ENCODE results near the gene SLC39A12.
"Not testable (repeated sequence)": the region's sequence is repeated elsewhere in the genome, so short reads cannot be mapped to it uniquely, and the experiment has no call there.

Gene SLC39A12

DNA sequence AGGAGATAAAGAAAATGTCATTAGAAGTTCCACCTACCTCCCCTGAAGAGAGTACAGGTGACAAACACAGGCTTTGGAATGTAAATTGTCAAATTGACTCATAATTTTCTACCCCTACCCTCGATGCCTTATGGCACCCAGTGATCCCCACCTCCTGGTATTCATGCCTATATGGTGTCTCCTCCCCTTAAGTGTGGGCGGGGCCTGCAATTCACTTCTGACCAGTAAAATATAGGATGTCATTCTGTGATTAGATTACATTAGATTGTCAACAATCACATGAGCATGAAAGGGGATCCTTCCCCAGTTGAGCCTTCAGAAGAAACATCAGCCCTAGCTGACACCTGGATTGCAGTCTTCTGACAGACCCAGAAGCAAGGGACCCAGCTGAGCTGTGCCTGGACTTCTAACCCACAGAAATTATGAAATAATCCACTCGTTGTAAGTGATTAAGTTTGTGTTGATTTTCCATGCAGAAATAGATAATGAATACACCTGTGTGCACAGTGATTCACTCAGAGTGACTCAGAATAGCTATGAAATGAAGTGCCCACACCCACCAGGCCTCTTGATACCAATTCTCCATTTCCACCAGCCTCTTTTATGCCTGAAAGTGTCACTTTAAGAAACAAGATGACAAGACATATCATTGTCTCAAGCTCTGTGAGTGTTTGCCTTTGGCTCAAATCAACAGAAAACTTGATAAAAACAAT lies 8.5 kb upstream of the SLC39A12 start:
- intact Hi-C loops (cut with micrococcal nuclease) = no loop called here
- no peaks in the 10 kb centered on the region for H3K4me1 Mint-ChIP-seq (ENCODE audit: low read depth)
- H3K27me3 Mint-ChIP-seq = no peaks in the 10 kb centered on the region
- no peak overlapping the region for H3K4me3 Mint-ChIP-seq
- no peak overlapping the region for H3K27ac Mint-ChIP-seq
- no peaks in the 10 kb centered on the region for H3K36me3 Mint-ChIP-seq (ENCODE audit: low read depth)
- no peaks in the 10 kb centered on the region for H3K9me3 Mint-ChIP-seq

- H3K27me3 Mint-ChIP-seq; H3K36me3 Mint-ChIP-seq (ENCODE audit: low read depth); H3K27ac Mint-ChIP-seq; H3K4me3 Mint-ChIP-seq; intact Hi-C loops (cut with micrococcal nuclease); H3K4me1 Mint-ChIP-seq (ENCODE audit: low read depth): not testable (repeated sequence)
- peaks cover 11% of the 10 kb centered on the region for H3K9me3 Mint-ChIP-seq
These were observed 1.4 kb upstream of the SLC39A12 start for GRCh38 chr10:17950269-17950668.

GRCh38 chr10:17950726-17951125 lies 992 bp upstream of the SLC39A12 start:
- Mint-ChIP-seq H3K36me3 (ENCODE audit: low read depth) (no peaks in the 10 kb centered on the region), H3K4me1 (ENCODE audit: low read depth) (no peaks in the 10 kb centered on the region), H3K27ac (no peak overlapping the region), H3K27me3 (peaks cover 2% of the 10 kb centered on the region), H3K9me3 (peaks cover 11% of the 10 kb centered on the region), H3K4me3 (no peak overlapping the region)
- intact Hi-C loops (cut with micrococcal nuclease) = no loop called here

GRCh38 chr10:17954372-17954771 lies 2.7 kb downstream of the SLC39A12 start:
- H3K4me1 Mint-ChIP-seq (ENCODE audit: low read depth); H3K36me3 Mint-ChIP-seq (ENCODE audit: low read depth); H3K27ac Mint-ChIP-seq; H3K27me3 Mint-ChIP-seq; H3K4me3 Mint-ChIP-seq; intact Hi-C loops (cut with micrococcal nuclease): not testable (repeated sequence)
- peaks cover 14% of the 10 kb centered on the region for H3K9me3 Mint-ChIP-seq

DNA sequence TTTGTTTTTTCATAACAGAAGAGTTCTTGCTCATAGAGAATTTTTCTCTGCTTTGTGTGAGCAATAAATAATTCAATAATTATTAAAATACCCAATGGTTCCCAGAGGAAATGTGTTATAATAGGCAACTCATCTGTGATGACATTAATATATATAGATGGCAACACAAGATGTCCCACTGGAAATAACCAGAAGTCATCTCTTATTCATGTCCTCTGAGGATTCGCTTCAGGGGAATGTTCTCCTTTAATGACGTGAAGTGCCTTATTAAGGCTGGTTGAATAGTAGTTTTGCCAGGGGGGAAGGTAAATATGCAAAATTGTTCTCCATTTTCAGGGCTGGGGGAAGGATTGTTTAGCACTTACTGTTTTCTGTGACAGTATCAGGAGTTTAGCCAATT lies 3.1 kb downstream of the SLC39A12 start:
- no peak overlapping the region for H3K27ac Mint-ChIP-seq
- intact Hi-C loops (cut with micrococcal nuclease) = no loop called here
- no peak overlapping the region for H3K4me3 Mint-ChIP-seq
- peaks cover 17% of the 10 kb centered on the region for H3K9me3 Mint-ChIP-seq
- H3K27me3 Mint-ChIP-seq = peaks cover 4% of the 10 kb centered on the region
- no peaks in the 10 kb centered on the region for H3K36me3 Mint-ChIP-seq (ENCODE audit: low read depth)
- H3K4me1 Mint-ChIP-seq (ENCODE audit: low read depth) = no peaks in the 10 kb centered on the region

GRCh38 chr10:17958049-17958448 lies 6.3 kb downstream of the SLC39A12 start:
- Mint-ChIP-seq H3K36me3 (ENCODE audit: low read depth) (no peaks in the 10 kb centered on the region), H3K27me3 (peaks cover 2% of the 10 kb centered on the region), H3K4me1 (ENCODE audit: low read depth) (peaks cover 7% of the 10 kb centered on the region), H3K27ac (no peak overlapping the region), H3K9me3 (peaks cover 13% of the 10 kb centered on the region), H3K4me3 (no peak overlapping the region)
- intact Hi-C loops (cut with micrococcal nuclease) = no loop called here

DNA sequence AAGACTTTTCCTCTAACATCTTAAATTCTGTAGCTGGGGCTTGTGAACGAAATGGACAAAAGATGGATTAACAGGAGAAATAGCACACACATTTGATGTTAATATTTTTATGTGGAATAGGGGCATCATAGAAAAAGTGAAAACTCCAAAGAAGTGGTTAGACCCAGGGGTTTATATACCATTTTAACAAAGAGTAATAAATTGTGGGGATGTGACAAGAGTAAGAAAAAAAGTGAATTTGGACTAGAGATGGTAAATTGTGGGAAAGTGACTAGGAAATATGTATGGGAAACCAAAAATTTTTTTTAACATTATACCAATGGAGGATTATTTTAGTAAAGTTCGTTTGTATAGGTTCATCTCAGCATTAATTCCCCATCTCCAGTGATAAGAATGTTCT lies 8.2 kb downstream of the SLC39A12 start:
- H3K4me1 Mint-ChIP-seq (ENCODE audit: low read depth) = peaks cover 7% of the 10 kb centered on the region
- H3K27me3 Mint-ChIP-seq = peaks cover 5% of the 10 kb centered on the region
- no peak overlapping the region for H3K27ac Mint-ChIP-seq
- peaks cover 13% of the 10 kb centered on the region for H3K9me3 Mint-ChIP-seq
- H3K4me3 Mint-ChIP-seq = no peak overlapping the region
- no peaks in the 10 kb centered on the region for H3K36me3 Mint-ChIP-seq (ENCODE audit: low read depth)
- intact Hi-C loops (cut with micrococcal nuclease) = no loop called here

- Mint-ChIP-seq H3K4me1 (ENCODE audit: low read depth) (peaks cover 7% of the 10 kb centered on the region), H3K9me3 (peaks cover 13% of the 10 kb centered on the region), H3K4me3 (no peak overlapping the region), H3K27ac (no peak overlapping the region), H3K27me3 (peaks cover 5% of the 10 kb centered on the region), H3K36me3 (ENCODE audit: low read depth) (no peaks in the 10 kb centered on the region)
- intact Hi-C loops (cut with micrococcal nuclease) = no loop called here
These were observed 10.1 kb downstream of the SLC39A12 start for GRCh38 chr10:17961551-17962422.

GRCh38 chr10:17963431-17963830 lies 11.7 kb downstream of the SLC39A12 start:
- Mint-ChIP-seq H3K4me3 (no peak overlapping the region), H3K27me3 (peaks cover 3% of the 10 kb centered on the region), H3K4me1 (ENCODE audit: low read depth) (peaks cover 7% of the 10 kb centered on the region), H3K9me3 (peaks cover 13% of the 10 kb centered on the region), H3K36me3 (ENCODE audit: low read depth) (no peaks in the 10 kb centered on the region), H3K27ac (no peak overlapping the region)
- intact Hi-C loops (cut with micrococcal nuclease) = no loop called here

GRCh38 chr10:17965649-17966235 lies 14.0 kb downstream of the SLC39A12 start:
- intact Hi-C loops (cut with micrococcal nuclease) = no loop called here
- H3K27ac Mint-ChIP-seq = no peak overlapping the region
- no peaks in the 10 kb centered on the region for H3K36me3 Mint-ChIP-seq (ENCODE audit: low read depth)
- no peak overlapping the region for H3K4me3 Mint-ChIP-seq
- H3K9me3 Mint-ChIP-seq = peaks cover 10% of the 10 kb centered on the region
- peaks cover 3% of the 10 kb centered on the region for H3K27me3 Mint-ChIP-seq
- H3K4me1 Mint-ChIP-seq (ENCODE audit: low read depth) = peaks cover 7% of the 10 kb centered on the region

GRCh38 chr10:17974505-17974904 lies 22.8 kb downstream of the SLC39A12 start:
- no peaks in the 10 kb centered on the region for H3K36me3 Mint-ChIP-seq (ENCODE audit: low read depth)
- H3K4me3 Mint-ChIP-seq = no peak overlapping the region
- H3K27ac Mint-ChIP-seq = no peak overlapping the region
- intact Hi-C loops (cut with micrococcal nuclease) = no loop called here
- H3K9me3 Mint-ChIP-seq = no peaks in the 10 kb centered on the region
- peaks cover 2% of the 10 kb centered on the region for H3K27me3 Mint-ChIP-seq
- H3K4me1 Mint-ChIP-seq (ENCODE audit: low read depth) = no peaks in the 10 kb centered on the region

GRCh38 chr10:17980846-17981565 lies 29.3 kb downstream of the SLC39A12 start:
- H3K4me3 Mint-ChIP-seq = no peak overlapping the region
- peaks cover 2% of the 10 kb centered on the region for H3K27me3 Mint-ChIP-seq
- no peaks in the 10 kb centered on the region for H3K9me3 Mint-ChIP-seq
- intact Hi-C loops (cut with micrococcal nuclease) = no loop called here
- no peaks in the 10 kb centered on the region for H3K36me3 Mint-ChIP-seq (ENCODE audit: low read depth)
- H3K4me1 Mint-ChIP-seq (ENCODE audit: low read depth) = no peaks in the 10 kb centered on the region
- no peak overlapping the region for H3K27ac Mint-ChIP-seq

- no peaks in the 10 kb centered on the region for H3K36me3 Mint-ChIP-seq (ENCODE audit: low read depth)
- no peaks in the 10 kb centered on the region for H3K9me3 Mint-ChIP-seq
- intact Hi-C loops (cut with micrococcal nuclease) = no loop called here
- no peaks in the 10 kb centered on the region for H3K4me1 Mint-ChIP-seq (ENCODE audit: low read depth)
- H3K27me3 Mint-ChIP-seq = peaks cover 2% of the 10 kb centered on the region
- no peak overlapping the region for H3K4me3 Mint-ChIP-seq
- no peak overlapping the region for H3K27ac Mint-ChIP-seq
These were observed 30.2 kb downstream of the SLC39A12 start for GRCh38 chr10:17981766-17982380.
